Smooth muscle cell (in vitro differentiated cells): ENCODE measurements around the gene ELMO1. TPM values are rescaled to one million over a fixed set of nuclear protein-coding genes. Genes with fewer than 3 reads are reported as not detected.

Source experiments
- DNase-seq: peaks from one replicate; lab custom pipeline; 2025; ENCODE audit not compliant: unreplicated experiment; lab: John Stamatoyannopoulos, UW
- H2AFZ ChIP-seq: fragments of 200-600 bp; sonication (generic); 2 replicates; pipeline ENCODE4 v1.6.0; 2016; ENCODE audit warnings: antibody characterized with exemption, low read depth, mild to moderate bottlenecking
- H3F3A ChIP-seq: fragments of 200-600 bp; sonication (generic); 2 replicates; pipeline ENCODE4 v1.6.0; 2017; ENCODE audit warnings: antibody characterized with exemption, low read depth
- H3K27ac ChIP-seq: fragments of 200-600 bp; sonication (generic); 2 replicates; pipeline ENCODE4 v1.5.1; 2016; ENCODE audit warnings: low read depth, mild to moderate bottlenecking
- H3K27me3 ChIP-seq: fragments of 200-600 bp; sonication (generic); 2 replicates; pipeline ENCODE4 v1.6.1; 2016; ENCODE audit warnings: low read depth, mild to moderate bottlenecking
- H3K36me3 ChIP-seq: fragments of 200-600 bp; sonication (generic); 2 replicates; pipeline ENCODE4 v1.5.1; 2016; ENCODE audit warnings: low read depth
- H3K4me1 ChIP-seq: fragments of 200-600 bp; sonication (generic); 2 replicates; pipeline ENCODE4 v1.5.1; 2016; ENCODE audit warnings: low read depth
- H3K4me2 ChIP-seq: fragments of 200-600 bp; sonication (generic); 2 replicates; pipeline ENCODE4 v1.6.0; 2016; ENCODE audit warnings: mild to moderate bottlenecking
- H3K4me3 ChIP-seq: fragments of 200-600 bp; sonication (generic); 2 replicates; pipeline ENCODE4 v1.5.1; 2016; ENCODE audit warnings: mild to moderate bottlenecking
- H3K79me2 ChIP-seq: fragments of 200-600 bp; sonication (generic); 2 replicates; pipeline ENCODE4 v1.6.0; 2016; ENCODE audit warnings: low read depth, mild to moderate bottlenecking
- H3K9ac ChIP-seq: fragments of 200-600 bp; sonication (generic); 2 replicates; pipeline ENCODE4 v1.6.0; 2016; ENCODE audit warnings: low read depth
- H3K9me3 ChIP-seq: fragments of 200-600 bp; sonication (generic); replicated peaks from 2 replicates; pipeline ENCODE4 v1.5.1; 2016; ENCODE audit warnings: low read depth
- H4K20me1 ChIP-seq: fragments of 200-600 bp; sonication (generic); 2 replicates; pipeline ENCODE4 v1.6.0; 2016; ENCODE audit warnings: low read depth
- WGBS: methylation state at CpG from one replicate; pipeline ENCODE4 v1.1.7; 2016; ENCODE audit warnings: low lambda C conversion rate; 5-methylcytosine and 5-hydroxymethylcytosine counted together
- polyA plus RNA-seq: library from polyadenylated mRNA; unstranded; fragments of >200 nt; fragmentation: Nextera tagmentation; extraction: Ambion mirVana; gene quantifications from 2 replicates; pipeline ENCODE4 v1.2.1, GENCODE V29; 2016
- total RNA-seq: library from RNA; depleted of rRNA; stranded (reverse); fragments of >200 nt; gene quantifications from 2 replicates; pipeline ENCODE4 v1.2.3, GENCODE V29; 2014
- TF ChIP-seq, protein P1 (sequence below): fragments of 200-600 bp; sonication (generic); IDR thresholded peaks from 2 replicates; pipeline ENCODE4 v1.5.1; 2017; ENCODE audit warnings: borderline replicate concordance, mild to moderate bottlenecking, antibody characterized with exemption; ENCODE audit not compliant: insufficient read depth, poor library complexity, severe bottlenecking

Gene ELMO1
- total and polyA plus RNA-seq, 2 experiments from 2014 or later = 8.2 to 36.0 TPM

DNA sequence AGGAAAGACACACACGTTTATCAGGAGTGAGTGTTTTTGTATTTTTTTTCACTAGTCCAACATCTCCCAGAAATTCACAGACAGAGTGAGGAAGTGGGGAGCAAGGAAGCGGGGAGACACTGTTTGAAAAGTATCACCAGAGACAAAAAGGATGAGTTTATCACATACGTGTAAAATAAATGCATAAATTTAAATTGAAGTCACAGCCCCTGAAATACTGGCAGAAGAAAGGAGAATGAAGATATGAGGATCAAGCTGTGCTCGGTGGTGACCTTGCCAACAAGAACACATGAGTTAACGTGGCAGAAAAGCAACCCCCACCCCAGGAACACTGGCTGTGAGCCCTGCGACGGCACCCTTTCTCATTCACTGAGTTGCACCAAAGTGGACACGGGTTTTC lies 407.2 kb downstream of the ELMO1 start:
- Histone ChIP-seq H4K20me1 (no peaks in the 10 kb centered on the region), H3K27ac (no peak overlapping the region), H3F3A (no peaks in the 10 kb centered on the region), H3K4me3 (no peak overlapping the region), H3K27me3 (no peaks in the 10 kb centered on the region), H3K79me2 (no peaks in the 10 kb centered on the region), H3K9me3 (no peaks in the 10 kb centered on the region), H3K9ac (no peak overlapping the region), H3K36me3 (no peaks in the 10 kb centered on the region), H3K4me2 (no peak overlapping the region), H2AFZ (no peak overlapping the region), H3K4me1 (no peaks in the 10 kb centered on the region)
- 93% methylated on average over 8 of the region's 8 CpGs for whole genome bisulfite sequencing
- DNase-seq = no peak
- TF ChIP-seq, protein P1, sequence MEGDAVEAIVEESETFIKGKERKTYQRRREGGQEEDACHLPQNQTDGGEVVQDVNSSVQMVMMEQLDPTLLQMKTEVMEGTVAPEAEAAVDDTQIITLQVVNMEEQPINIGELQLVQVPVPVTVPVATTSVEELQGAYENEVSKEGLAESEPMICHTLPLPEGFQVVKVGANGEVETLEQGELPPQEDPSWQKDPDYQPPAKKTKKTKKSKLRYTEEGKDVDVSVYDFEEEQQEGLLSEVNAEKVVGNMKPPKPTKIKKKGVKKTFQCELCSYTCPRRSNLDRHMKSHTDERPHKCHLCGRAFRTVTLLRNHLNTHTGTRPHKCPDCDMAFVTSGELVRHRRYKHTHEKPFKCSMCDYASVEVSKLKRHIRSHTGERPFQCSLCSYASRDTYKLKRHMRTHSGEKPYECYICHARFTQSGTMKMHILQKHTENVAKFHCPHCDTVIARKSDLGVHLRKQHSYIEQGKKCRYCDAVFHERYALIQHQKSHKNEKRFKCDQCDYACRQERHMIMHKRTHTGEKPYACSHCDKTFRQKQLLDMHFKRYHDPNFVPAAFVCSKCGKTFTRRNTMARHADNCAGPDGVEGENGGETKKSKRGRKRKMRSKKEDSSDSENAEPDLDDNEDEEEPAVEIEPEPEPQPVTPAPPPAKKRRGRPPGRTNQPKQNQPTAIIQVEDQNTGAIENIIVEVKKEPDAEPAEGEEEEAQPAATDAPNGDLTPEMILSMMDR = no peak

DNA sequence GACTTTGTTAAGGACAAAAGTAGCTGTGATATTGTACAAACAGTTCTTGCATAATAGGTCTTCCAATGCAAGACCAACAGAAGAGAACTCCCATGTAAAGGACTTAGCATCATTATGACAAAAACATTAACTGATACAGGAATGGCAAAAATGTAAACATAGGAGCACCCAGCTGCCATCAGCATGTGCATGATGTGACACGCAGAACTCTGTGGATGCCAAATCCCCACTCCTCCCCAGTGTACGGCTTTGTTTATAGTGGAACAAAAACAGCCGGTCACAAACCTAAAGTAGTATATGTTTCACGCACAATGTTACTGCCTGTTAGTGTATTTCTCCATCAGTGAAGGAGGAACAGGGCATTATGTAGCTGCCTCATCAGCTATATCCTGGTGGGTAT lies 408.3 kb downstream of the ELMO1 start:
- H3K9ac ChIP-seq = no peak overlapping the region
- H3K4me3 ChIP-seq = no peak overlapping the region
- H3K27me3 ChIP-seq = no peaks in the 10 kb centered on the region
- H3F3A ChIP-seq = no peaks in the 10 kb centered on the region
- H2AFZ ChIP-seq = no peak overlapping the region
- no peaks in the 10 kb centered on the region for H4K20me1 ChIP-seq
- H3K27ac ChIP-seq = no peak overlapping the region
- WGBS = 75% methylated on average over 4 of the region's 4 CpGs
- H3K4me2 ChIP-seq = no peak overlapping the region
- H3K36me3 ChIP-seq = no peaks in the 10 kb centered on the region
- H3K9me3 ChIP-seq = no peaks in the 10 kb centered on the region
- H3K79me2 ChIP-seq = no peaks in the 10 kb centered on the region
- DNase-seq = no peak
- TF ChIP-seq, protein P1 = no peak
- no peaks in the 10 kb centered on the region for H3K4me1 ChIP-seq

DNA sequence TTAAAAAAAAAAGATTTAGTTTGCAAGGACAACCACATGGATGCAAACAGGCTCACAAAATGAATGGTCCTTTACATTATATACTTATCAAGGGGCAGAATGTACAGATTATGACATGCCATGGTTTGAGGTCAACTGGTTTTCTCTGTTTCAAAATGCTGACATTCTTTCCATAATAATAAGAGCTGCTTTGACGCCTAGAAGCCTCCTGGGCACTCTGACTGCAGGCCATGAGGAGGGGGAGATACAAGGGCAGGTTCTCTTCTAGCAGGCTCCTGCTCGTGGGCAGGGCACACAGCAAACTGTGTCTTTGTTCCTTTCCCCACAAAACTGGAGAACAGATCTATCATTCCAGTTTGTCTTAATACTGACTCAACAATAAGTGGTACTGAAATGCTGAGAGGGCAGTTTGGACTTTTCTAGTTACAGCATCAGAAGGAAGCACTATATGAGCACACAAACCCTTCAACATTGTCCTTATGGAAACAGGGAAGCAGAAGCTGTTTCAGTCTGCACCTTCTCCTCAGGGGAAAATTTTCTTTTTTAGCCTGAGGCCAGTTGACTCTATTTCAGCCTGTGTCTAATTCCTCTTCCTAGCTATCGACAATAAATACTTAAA lies 409.4 kb downstream of the ELMO1 start:
- Histone ChIP-seq H3F3A (no peaks in the 10 kb centered on the region), H3K36me3 (no peaks in the 10 kb centered on the region), H2AFZ (no peak overlapping the region), H3K9ac (no peak overlapping the region), H3K27me3 (no peaks in the 10 kb centered on the region), H3K4me2 (no peak overlapping the region), H3K9me3 (no peaks in the 10 kb centered on the region), H3K4me3 (no peak overlapping the region), H3K4me1 (no peaks in the 10 kb centered on the region), H3K79me2 (no peaks in the 10 kb centered on the region), H3K27ac (no peak overlapping the region), H4K20me1 (no peaks in the 10 kb centered on the region)
- TF ChIP-seq, protein P1 = no peak
- no peak for DNase-seq
- 97% methylated on average over 3 of the region's 3 CpGs for WGBS

DNA sequence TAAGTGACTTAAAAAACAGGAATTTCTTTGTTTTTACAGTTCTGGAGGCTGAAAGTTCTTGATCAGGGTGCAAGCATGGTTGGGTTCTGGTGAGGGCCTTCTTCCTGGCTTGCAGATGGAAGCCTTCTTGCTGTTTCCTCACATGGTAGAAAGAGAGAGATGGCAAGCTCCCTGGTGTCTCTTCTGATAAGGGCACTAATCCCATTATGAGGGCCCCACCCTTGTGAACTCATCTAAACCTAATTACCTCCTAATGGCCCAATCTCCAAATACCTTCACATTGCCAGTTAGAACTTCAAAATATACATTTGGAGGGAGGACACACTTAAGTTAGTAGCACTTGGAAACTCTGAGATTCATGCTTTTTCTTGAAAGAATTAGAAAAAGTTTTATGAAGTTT lies 410.0 kb downstream of the ELMO1 start:
- Histone ChIP-seq H3K4me3 (no peak overlapping the region), H2AFZ (no peak overlapping the region), H3K36me3 (no peaks in the 10 kb centered on the region), H3K4me2 (no peak overlapping the region), H3K27ac (no peak overlapping the region), H4K20me1 (no peaks in the 10 kb centered on the region), H3F3A (no peaks in the 10 kb centered on the region), H3K79me2 (no peaks in the 10 kb centered on the region), H3K4me1 (no peaks in the 10 kb centered on the region), H3K27me3 (no peaks in the 10 kb centered on the region), H3K9me3 (no peaks in the 10 kb centered on the region), H3K9ac (no peak overlapping the region)
- DNase-seq = no peak
- TF ChIP-seq, protein P1 = no peak
